ENCODE measurements around the gene NTN1.

Gene NTN1

GRCh38 chr17:9195411-9195810 is 174.1 kb downstream of the NTN1 start:
- TF ChIP-seq, protein P1, sequence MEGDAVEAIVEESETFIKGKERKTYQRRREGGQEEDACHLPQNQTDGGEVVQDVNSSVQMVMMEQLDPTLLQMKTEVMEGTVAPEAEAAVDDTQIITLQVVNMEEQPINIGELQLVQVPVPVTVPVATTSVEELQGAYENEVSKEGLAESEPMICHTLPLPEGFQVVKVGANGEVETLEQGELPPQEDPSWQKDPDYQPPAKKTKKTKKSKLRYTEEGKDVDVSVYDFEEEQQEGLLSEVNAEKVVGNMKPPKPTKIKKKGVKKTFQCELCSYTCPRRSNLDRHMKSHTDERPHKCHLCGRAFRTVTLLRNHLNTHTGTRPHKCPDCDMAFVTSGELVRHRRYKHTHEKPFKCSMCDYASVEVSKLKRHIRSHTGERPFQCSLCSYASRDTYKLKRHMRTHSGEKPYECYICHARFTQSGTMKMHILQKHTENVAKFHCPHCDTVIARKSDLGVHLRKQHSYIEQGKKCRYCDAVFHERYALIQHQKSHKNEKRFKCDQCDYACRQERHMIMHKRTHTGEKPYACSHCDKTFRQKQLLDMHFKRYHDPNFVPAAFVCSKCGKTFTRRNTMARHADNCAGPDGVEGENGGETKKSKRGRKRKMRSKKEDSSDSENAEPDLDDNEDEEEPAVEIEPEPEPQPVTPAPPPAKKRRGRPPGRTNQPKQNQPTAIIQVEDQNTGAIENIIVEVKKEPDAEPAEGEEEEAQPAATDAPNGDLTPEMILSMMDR (IDR thresholded peaks at IDR 0.05; ENCODE audit: insufficient read depth, low read length, missing control alignments), result no peak
- POLR2A ChIA-PET, result no interaction called here
- no peak overlapping the region for H3K4me3 ChIP-seq (ENCODE audit: low read depth, low read length)
- CTCF ChIA-PET, result no interaction called here
- DNase-seq (ENCODE audit: low read depth, low spot score), result no peak

GRCh38 chr17:9195961-9196670 is 174.8 kb downstream of the NTN1 start:
- ChIA-PET POLR2A (no interaction called here), CTCF (no interaction called here)
- H3K4me3 ChIP-seq (ENCODE audit: low read depth, low read length), result no peak overlapping the region
- no peak for DNase-seq (ENCODE audit: low read depth, low spot score)
- TF ChIP-seq, protein P1 (IDR thresholded peaks at IDR 0.05; ENCODE audit: insufficient read depth, low read length, missing control alignments), result no peak

GRCh38 chr17:9199571-9200551 is 178.6 kb downstream of the NTN1 start:
- DNase-seq (ENCODE audit: low read depth, low spot score), result no peak
- CTCF ChIA-PET, result interaction anchor here (1.3 kb wide), 1 partner anchor 97 kb away, joined by 3 read pairs; no protein-coding TSS in a partner anchor
- POLR2A ChIA-PET, result no interaction called here
- H3K4me3 ChIP-seq (ENCODE audit: low read depth, low read length), result no peak overlapping the region
- TF ChIP-seq, protein P1 (IDR thresholded peaks at IDR 0.05; ENCODE audit: insufficient read depth, low read length, missing control alignments), result no peak

GRCh38 chr17:9200699-9201359 is 179.5 kb downstream of the NTN1 start:
- ChIA-PET POLR2A (no interaction called here), CTCF (interaction anchor here (1.3 kb wide), 1 partner anchor 96 kb away, joined by 3 read pairs; no protein-coding TSS in a partner anchor)
- no peak overlapping the region for H3K4me3 ChIP-seq (ENCODE audit: low read depth, low read length)
- no peak for DNase-seq (ENCODE audit: low read depth, low spot score)
- TF ChIP-seq, protein P1 (IDR thresholded peaks at IDR 0.05; ENCODE audit: insufficient read depth, low read length, missing control alignments), result no peak

DNA sequence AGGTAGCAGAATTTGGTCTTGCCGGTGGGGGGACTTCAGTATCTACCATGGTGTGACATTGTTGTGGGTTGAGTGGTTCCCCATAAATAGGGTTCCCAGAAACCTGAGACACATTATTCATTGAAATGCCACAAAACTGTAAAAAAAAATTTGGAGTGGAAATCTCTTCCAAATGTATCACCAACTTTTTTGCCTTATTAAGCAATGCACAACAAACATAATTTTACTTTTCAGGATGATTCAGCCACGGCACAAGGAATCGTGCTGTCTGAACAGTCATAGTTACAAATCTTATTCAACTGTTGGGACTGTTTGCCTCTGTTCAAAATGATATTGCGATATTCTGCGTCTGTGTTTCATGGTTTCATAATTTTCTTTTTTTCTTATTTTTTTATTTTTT is 181.2 kb downstream of the NTN1 start:
- ChIA-PET POLR2A (no interaction called here), CTCF (no interaction called here)
- H3K4me3 ChIP-seq (ENCODE audit: low read depth, low read length), result no peak overlapping the region
- TF ChIP-seq, protein P1 (IDR thresholded peaks at IDR 0.05; ENCODE audit: insufficient read depth, low read length, missing control alignments), result no peak
- no peak for DNase-seq (ENCODE audit: low read depth, low spot score)
